ENCODE measurements around the gene NOG. TPM values are rescaled to one million over a fixed set of nuclear protein-coding genes. Genes with fewer than 3 reads are reported as not detected.

The NOG gene
- total and polyA plus RNA-seq, 9 of the 15 experiments (the other 6 are each of a cell fraction or from before 2014, with no cell fraction given), result not detected

DNA sequence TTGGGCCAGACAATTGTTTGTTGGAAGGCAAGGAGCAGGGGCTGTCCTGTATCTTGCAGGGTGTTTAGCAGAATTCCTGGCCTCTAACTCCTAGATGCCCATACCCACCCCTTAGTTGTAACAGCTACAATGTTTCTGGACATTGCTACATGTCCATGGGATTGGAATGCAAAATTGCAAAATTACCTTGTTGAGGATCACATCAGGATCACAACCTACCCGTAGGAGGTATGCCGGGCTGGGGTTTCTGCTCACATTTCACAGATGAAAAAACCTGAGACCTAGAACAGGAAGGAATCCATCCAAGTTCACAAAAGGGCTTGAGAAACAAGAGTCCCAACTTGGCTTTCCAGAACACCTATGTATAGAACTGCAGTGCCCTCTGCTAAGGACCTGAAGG lies 22.7 kb downstream of the NOG start:
- FAIRE-seq (no peak), ATAC-seq (no peak), DNase-seq (ENCODE audit: extremely low read depth in 1 of 4, low spot score in 3 of 4) (no peak)
- Histone ChIP-seq H3K9ac (ENCODE audit: insufficient read depth in 1 of 2, low read depth in 2 of 2, low read length in 2 of 2) (no peak overlapping the region), H3K79me2 (ENCODE audit: control insufficient read depth, insufficient read depth, low read length) (no peaks in the 10 kb centered on the region), H3K4me3 (no peak overlapping the region), H3K9me3 (replicated peaks; ENCODE audit: control insufficient read depth, insufficient read depth, low read depth, low read length) (no peaks in the 10 kb centered on the region), H2AFZ (ENCODE audit: low read depth, low read length) (no peak overlapping the region), H3K9me1 (ENCODE audit: control insufficient read depth, insufficient read depth, low read length) (no peaks in the 10 kb centered on the region), H3K4me2 (ENCODE audit: insufficient read depth, low read length) (no peak overlapping the region), H3K27me3 (ENCODE audit: control insufficient read depth in 2 of 2, insufficient read depth in 2 of 2, low read length in 2 of 2) (peaks cover 0 to 2% of the 10 kb centered on the region in 2 experiments; a peak in 2 of 5 replicates), H3K4me1 (replicated peaks in 1 of 2; ENCODE audit: control insufficient read depth in 2 of 2, insufficient read depth in 2 of 2, low read length in 2 of 2) (no peaks in the 10 kb centered on the region), H3K36me3 (ENCODE audit: control insufficient read depth, insufficient read depth, low read length) (no peaks in the 10 kb centered on the region), H3K27ac (ENCODE audit: extremely low read depth, low read depth, low read length) (no peak overlapping the region), H4K20me1 (replicated peaks; ENCODE audit: control insufficient read depth, insufficient read depth, low read length) (no peaks in the 10 kb centered on the region)
- in situ Hi-C loops (cut with MboI), result no loop called here
- CTCF ChIA-PET (ENCODE audit: low intra/inter-chr PET ratio), result no interaction called here
- WGBS (ENCODE audit: insufficient coverage, low coverage, missing lambda C conversion rate), result 0% methylated on average over 2 of the region's 2 CpGs
- BruUV-seq (replicated peaks), result no TSS peak
- POLR2A ChIA-PET, result no interaction called here
- intact Hi-C loops (cut with micrococcal nuclease), result no loop called here
- TF ChIP-seq BMI1 (IDR thresholded peaks at IDR 0.05; ENCODE audit: low read length) (no peak), ZFPM2 (CRISPR knock-in tag; IDR thresholded peaks at IDR 0.05) (no peak), TAF1 (IDR thresholded peaks at IDR 0.05; ENCODE audit: control insufficient read depth, extremely low read depth, insufficient read depth, low read length, severe bottlenecking) (no peak), ZNF124 (CRISPR knock-in tag; IDR thresholded peaks at IDR 0.05) (no peak), LCOR (CRISPR knock-in tag; IDR thresholded peaks at IDR 0.05) (no peak), DACH1 (IDR thresholded peaks at IDR 0.05; ENCODE audit: partially characterized antibody) (no peak), GABPB2 (CRISPR knock-in tag; conservative IDR thresholded peaks at IDR 0.05) (no peak), SMC3 (conservative IDR thresholded peaks at IDR 0.05; ENCODE audit: insufficient read depth, low read depth, low read length) (no peak), TSC22D4 (tag; IDR thresholded peaks at IDR 0.05) (no peak), HNRNPH1 (optimal IDR thresholded peaks at IDR 0.05; ENCODE audit: low read depth, low read length) (no peak), ZNF224 (CRISPR knock-in tag; IDR thresholded peaks at IDR 0.05) (no peak)
- TF ChIP-seq, protein P1, sequence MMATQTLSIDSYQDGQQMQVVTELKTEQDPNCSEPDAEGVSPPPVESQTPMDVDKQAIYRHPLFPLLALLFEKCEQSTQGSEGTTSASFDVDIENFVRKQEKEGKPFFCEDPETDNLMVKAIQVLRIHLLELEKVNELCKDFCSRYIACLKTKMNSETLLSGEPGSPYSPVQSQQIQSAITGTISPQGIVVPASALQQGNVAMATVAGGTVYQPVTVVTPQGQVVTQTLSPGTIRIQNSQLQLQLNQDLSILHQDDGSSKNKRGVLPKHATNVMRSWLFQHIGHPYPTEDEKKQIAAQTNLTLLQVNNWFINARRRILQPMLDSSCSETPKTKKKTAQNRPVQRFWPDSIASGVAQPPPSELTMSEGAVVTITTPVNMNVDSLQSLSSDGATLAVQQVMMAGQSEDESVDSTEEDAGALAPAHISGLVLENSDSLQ (IDR thresholded peaks at IDR 0.05), result no peak
- TF ChIP-seq, protein P2, sequence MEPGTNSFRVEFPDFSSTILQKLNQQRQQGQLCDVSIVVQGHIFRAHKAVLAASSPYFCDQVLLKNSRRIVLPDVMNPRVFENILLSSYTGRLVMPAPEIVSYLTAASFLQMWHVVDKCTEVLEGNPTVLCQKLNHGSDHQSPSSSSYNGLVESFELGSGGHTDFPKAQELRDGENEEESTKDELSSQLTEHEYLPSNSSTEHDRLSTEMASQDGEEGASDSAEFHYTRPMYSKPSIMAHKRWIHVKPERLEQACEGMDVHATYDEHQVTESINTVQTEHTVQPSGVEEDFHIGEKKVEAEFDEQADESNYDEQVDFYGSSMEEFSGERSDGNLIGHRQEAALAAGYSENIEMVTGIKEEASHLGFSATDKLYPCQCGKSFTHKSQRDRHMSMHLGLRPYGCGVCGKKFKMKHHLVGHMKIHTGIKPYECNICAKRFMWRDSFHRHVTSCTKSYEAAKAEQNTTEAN (CRISPR knock-in tag; IDR thresholded peaks at IDR 0.05), result no peak

Measured in K562 (cell line).